T-helper 9 cell (primary cell): ENCODE results near the gene PCK2.
"Not testable (repeated sequence)": the region's sequence is repeated elsewhere in the genome, so short reads cannot be mapped to it uniquely, and the experiment has no call there.

Source experiments
- DNase-seq: peaks from one replicate; pipeline ENCODE4 v3.0.0-alpha.2; 2020

The PCK2 gene

GRCh38 chr14:24098229-24098926 is 4.3 kb downstream of the PCK2 start:
- no peak for DNase-seq

- DNase-seq: no peak
Measured at GRCh38 chr14:24098927-24099813, 5.1 kb downstream of the PCK2 start.

- no peak for DNase-seq
Measured at GRCh38 chr14:24100197-24100981, 6.3 kb downstream of the PCK2 start.

GRCh38 chr14:24100982-24101494 is 6.9 kb downstream of the PCK2 start:
- DNase-seq: no peak

GRCh38 chr14:24102357-24103048 is 8.4 kb downstream of the PCK2 start:
- DNase-seq: no peak

- DNase-seq: no peak
Measured at GRCh38 chr14:24103451-24103850, 9.3 kb downstream of the PCK2 start.

- DNase-seq: not testable (repeated sequence)
Measured at GRCh38 chr14:24105609-24106239, 11.6 kb downstream of the PCK2 start.

GRCh38 chr14:24106672-24107271 is 12.7 kb downstream of the PCK2 start:
- DNase-seq: no peak

- no peak for DNase-seq
Measured at GRCh38 chr14:24108336-24108874, 14.3 kb downstream of the PCK2 start.

GRCh38 chr14:24110060-24110459 is 15.9 kb downstream of the PCK2 start:
- no peak for DNase-seq

- no peak for DNase-seq
Measured at GRCh38 chr14:24110523-24110922, 16.4 kb downstream of the PCK2 start.

GRCh38 chr14:24113379-24113800 is 19.3 kb downstream of the PCK2 start:
- DNase-seq: no peak

- peak; percentile 64 for DNase-seq
Measured at GRCh38 chr14:24113801-24114531, 19.9 kb downstream of the PCK2 start.

GRCh38 chr14:24114532-24115421 is 20.7 kb downstream of the PCK2 start, which contains the start of the genes DCAF11 and NRL:
DCAF11 (plus strand) TSS chr14:24114777; CDS start chr14:24115595, 818 bp downstream.
NRL (minus strand) TSS chr14:24114949; CDS start chr14:24082848, 32,101 bp downstream.
- DNase-seq: peak; percentile 97

- no peak for DNase-seq
Measured at GRCh38 chr14:24115422-24116127, 21.5 kb downstream of the PCK2 start.

- DNase-seq: no peak
Measured at GRCh38 chr14:24116128-24116814, 22.2 kb downstream of the PCK2 start.

GRCh38 chr14:24117179-24117578 is 23.1 kb downstream of the PCK2 start:
- no peak for DNase-seq

- DNase-seq: no peak
Measured at GRCh38 chr14:24119691-24120090, 25.6 kb downstream of the PCK2 start.
